DMS53 (cell line): ENCODE results near the gene GUF1.

Experiments used
- DNase-seq: peaks from one replicate; lab custom pipeline; 2025; lab: John Stamatoyannopoulos, UW

GUF1 gene, protein sequence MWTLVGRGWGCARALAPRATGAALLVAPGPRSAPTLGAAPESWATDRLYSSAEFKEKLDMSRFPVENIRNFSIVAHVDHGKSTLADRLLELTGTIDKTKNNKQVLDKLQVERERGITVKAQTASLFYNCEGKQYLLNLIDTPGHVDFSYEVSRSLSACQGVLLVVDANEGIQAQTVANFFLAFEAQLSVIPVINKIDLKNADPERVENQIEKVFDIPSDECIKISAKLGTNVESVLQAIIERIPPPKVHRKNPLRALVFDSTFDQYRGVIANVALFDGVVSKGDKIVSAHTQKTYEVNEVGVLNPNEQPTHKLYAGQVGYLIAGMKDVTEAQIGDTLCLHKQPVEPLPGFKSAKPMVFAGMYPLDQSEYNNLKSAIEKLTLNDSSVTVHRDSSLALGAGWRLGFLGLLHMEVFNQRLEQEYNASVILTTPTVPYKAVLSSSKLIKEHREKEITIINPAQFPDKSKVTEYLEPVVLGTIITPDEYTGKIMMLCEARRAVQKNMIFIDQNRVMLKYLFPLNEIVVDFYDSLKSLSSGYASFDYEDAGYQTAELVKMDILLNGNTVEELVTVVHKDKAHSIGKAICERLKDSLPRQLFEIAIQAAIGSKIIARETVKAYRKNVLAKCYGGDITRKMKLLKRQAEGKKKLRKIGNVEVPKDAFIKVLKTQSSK

DNA sequence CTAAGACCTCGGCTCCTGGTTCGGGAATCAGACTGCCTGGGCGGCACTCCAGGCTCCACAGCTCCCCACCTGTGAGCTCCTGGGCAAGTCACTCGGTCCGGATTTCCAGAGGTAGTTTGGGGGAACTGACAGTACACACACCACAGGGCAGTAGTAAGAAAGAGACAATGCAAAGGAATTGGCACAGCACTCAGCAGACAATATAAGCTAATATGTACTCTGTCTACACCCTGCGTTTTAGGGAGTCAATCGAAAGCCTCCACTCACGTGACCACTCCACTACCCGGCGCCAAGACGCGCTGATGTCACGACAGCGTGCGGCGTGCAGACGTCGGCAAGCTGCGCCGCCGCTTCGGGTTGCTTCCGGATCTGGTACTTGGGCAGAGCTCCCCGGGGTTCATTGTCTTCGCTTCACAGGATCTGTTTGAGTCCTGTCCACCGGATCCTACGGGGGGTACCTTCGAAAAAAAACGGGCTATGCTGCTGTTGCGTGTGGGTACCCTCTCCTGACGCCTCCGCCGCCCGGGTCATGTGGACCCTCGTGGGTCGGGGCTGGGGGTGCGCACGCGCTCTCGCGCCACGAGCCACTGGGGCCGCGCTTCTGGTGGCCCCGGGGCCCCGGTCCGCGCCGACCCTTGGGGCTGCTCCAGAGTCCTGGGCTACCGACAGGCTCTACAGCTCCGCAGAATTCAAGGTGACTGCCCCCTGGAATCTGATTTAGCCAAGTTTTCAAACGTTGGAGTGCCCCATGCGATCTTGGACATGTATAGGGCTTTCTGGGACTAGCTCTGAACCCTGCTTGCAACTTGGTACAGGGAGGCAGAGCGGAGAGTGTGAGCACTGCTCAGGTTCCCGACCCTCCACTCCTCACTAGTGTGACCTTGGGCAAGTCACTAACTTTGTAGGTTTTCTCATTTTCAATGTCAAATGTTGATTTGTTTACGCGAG is at the start of gene GUF1:
TSS of gene GUF1 (plus strand) at position 327 of the 948 bp plus-strand sequence. CDS start at position 530, 203 bp downstream.
- DNase-seq = peak; percentile 98

DNA sequence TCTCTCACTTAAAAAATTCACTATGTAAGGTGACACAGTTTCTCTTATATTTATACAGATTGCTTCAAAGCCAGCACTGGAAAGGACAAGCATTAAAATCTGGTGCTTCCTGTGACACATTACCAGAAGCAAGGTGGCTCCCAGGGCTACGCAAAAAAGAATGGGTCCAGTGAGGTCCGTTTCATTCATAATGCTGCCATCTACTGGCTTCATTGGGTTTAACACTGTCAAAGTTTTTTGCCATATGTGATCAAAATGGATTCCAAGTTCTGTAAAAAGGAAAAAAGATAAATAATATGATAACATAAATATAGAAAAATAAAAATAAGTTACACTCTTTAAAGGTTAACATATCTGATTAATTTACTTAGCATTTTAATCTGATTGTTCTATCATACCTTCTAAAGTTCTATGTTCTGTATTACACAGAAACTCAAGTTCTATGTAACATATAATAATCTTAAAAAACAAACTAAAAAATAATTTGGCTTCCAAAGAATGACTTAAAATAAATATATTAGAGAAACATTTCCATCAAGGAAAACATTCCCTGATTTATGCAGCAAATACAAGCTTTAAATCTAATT is 48.8 kb upstream of the GUF1 start:
- DNase-seq = peak; percentile 89

DNA sequence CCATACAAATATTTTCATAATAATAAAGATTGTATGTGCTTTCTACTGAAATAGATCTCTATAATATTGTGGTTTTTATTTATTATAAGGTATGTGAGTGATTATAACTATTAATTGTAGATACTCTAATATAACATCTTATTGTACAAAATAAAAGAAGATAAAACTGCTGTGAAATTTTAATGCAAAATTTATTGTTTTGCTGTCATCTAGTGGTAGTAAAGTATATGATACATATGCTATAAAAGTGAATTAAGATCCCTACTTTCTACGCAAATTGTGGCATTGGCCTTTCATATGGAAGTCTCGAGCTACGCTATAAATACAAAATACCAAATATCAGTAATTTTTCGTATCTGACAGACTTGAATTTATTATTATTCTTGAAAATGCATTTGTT is 46.1 kb upstream of the GUF1 start:
- DNase-seq = peak; percentile 21

DNA sequence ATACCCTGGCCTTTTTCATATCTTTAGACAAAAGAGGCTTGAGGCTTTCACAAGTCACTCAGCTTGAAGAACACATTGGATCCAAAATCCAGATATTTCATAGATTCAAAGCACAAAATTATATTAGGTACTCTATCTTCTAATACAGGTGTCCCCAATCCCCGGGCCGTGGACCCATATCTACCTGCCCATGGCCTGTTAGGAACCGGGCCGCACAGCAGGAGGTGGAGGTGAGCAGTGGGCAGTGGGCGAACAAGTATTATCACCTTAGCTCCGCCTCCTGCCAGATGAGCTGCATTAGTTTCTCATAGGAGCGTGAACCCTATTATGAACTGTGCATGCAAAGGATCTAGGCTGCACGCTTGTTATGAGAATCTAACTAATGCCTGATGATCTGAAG is 45.5 kb upstream of the GUF1 start:
- DNase-seq = no peak

DNA sequence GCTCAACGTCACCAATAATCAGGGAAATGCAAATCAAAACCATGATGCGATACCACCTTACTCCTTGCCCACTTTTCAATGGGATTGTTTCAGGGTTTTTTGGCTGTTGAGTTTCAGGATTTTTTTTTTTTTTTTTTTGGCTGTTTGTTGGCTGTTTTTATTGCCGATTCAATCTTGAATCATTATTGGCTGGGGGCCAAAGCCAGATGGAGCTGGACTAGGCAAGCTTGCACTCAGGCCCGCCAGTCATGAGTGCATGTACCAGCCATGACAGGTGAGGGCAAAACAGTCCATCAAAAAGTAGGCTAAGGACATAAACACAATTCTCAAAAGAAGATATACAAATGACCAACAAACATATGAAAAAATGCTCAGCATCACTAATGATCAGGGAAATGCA is 40.1 kb upstream of the GUF1 start:
- DNase-seq = peak; percentile 12

DNA sequence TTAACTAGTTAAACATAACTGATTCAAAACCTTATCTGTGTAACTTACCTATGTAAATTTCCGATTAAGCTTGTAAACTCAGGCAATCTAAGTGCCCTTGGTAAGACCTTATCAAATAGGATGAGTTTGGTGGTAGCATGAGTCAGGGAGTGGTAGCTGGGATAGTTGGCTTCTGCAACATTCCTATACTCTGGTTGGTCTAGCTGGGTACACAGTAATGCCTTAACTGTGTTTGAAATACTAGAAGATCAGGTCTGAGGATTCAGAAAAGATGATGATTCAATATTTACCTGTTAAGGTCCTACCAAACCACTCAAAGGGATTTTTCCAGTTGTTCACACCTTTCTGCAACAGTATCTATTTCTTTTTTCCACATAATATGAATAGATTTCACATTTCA is 32.1 kb upstream of the GUF1 start:
- DNase-seq = no peak

DNA sequence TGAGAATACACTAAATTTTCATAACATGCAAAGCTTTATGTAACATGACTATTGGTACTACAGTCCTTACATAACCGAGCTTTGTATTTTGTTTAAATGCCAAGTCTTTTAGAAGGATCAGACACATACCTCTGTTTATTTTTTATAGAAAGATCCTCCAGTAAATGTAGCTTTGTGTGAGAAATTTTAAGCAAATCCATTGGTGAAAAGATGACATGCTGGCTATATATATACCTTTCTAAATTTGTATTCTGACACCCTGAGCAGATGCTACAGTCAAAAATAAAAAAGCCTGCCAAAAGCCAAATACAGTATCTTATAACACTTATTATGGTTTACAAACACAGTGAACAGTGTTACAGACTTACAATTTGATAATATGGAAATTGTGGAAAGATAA is 26.8 kb upstream of the GUF1 start, which contains the start of gene YIPF7:
TSS of gene YIPF7 (minus strand) at position 201 of the 400 bp plus-strand sequence. CDS start 1,525 bp downstream, outside the sequence.
- DNase-seq = no peak

DNA sequence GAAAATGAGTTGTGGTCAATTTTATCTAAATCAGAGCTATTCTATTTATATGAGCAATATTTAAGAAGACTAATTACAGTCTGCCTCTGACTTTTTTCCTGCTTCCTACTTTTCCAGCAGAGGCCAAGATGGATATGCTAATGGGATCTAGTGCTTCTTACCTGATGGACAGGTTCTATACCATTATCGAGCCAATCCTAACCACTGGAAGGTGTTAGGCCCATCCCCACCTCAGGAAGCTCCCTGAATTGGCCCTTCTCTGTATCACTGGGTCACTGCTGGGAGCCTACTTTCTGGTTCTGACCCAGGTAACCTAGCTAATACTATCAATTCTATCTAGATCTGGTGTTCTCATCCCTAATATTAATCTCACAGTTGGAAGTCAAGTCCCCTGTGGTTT is 26.2 kb upstream of the GUF1 start:
- DNase-seq = no peak

DNA sequence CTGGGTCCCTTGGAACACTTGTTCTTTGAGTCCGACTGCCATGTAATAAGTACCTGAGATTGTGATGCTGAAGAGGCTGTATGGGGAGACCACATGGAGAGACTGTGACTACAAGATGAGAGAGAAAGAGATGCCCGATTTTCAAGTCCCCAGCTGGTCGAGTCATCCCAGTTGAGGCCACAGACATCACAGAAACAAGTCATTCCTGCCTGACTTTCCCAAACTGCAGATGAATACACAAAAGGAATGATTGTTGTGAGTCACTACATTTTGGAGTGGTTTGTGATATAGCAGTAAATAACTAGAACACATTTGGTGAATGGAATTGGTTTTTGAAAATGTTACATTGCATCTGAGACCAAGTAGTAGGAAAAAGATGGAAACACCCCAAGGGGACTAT is 17.8 kb upstream of the GUF1 start:
- DNase-seq = peak; percentile 21

DNA sequence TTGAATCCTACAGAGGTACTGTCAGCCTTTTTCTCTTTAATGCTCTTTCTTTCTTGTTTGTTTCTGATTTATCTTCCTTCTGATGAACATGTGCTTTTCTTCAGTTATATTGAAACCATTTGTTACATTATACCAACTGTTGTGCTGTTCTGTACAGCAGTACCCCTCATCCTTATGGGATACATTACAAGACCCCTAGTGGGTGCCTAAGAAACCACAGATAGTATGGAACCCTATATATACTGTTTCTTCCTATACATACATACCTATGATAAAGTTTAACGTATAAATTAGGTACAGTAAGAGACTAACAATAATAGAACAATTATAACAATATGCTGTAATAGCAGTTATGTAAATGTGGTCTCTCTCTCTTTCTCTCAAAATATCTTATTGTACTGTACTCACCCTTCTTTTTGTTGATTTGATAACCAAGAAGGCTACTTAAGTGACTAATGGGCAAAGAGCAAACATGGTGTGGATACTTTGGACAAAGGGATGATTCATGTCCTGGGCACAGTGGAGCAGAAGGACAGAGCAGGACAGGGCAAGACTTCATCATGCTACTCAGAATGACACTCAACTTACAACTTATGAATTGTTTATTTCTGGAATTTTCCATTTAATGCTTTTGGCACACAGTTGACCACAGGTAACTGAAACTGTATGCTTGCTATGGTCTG is 16.1 kb upstream of the GUF1 start:
- DNase-seq = peak; percentile 76

DNA sequence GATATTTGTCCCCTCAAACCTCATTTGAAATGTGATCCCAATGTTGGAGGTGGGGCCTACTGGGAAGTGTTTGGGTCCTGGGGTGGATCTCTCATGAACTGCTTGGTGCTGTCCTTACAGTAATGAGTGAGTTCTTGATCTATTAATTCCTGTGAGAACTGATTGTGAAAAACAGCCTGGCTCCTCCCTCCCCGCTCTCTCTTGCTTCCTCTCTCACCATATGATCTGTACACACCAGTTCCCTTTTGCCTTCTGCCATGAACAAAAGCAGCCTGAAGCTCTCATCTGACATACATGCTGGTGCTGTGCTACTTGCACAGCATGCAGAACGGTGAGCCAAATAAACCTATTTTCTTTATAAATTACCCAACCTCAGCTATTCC is 15.6 kb upstream of the GUF1 start:
- DNase-seq = peak; percentile 34

DNA sequence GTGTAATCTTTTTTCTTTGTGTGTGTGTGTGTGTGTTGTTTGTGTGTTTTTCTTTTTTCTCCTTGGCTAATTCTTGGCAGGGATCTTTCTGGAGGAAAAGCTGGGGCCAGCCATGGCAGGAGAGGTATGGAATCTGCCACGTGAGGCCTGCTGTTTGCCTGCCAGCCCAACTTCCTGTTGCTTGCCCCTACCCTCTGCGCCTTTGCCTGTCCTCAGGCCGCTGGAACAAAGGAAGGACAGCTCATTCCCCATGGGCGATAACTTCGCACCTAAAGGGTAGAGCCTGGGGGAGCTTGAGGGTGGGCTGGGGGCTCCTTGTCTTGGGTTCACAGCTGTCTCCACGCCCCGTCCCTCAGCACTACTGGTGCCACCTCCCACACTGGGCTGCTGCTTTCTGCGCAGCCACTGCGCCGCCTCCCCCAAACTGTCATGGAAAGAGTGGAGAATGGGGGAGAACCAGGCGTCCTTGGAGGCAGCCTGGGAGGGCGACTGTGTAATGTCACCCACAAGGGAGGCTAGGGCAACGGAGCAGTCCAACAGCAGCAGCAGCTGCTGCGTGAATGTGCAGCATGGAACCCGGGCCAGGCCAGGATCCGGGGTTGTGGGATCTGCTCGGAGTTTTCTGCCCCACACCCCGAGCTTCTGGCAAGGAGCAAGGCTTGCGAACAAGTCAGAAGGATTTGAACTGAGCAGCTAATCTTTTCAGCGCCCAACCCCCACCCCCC is 14.5 kb upstream of the GUF1 start:
- no peak for DNase-seq

DNA sequence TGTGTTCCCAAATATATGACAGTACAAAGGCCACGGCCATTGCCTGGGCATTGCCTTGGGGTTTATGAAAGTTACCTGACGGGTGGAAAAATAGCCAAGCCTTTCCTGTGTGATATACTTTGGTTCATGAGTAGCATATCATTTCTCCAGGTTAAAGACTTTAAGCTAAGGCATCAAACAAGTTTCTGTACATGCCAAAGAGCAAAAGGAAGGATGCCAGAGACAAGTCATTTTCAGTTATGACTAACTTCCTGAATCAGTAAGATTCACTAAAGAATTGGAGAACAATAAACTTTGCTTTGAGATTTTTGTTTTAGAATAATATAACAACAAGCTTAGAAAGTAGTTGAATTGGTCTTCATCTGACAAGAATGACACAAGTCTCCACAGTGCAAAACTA is 9.7 kb upstream of the GUF1 start:
- no peak for DNase-seq

DNA sequence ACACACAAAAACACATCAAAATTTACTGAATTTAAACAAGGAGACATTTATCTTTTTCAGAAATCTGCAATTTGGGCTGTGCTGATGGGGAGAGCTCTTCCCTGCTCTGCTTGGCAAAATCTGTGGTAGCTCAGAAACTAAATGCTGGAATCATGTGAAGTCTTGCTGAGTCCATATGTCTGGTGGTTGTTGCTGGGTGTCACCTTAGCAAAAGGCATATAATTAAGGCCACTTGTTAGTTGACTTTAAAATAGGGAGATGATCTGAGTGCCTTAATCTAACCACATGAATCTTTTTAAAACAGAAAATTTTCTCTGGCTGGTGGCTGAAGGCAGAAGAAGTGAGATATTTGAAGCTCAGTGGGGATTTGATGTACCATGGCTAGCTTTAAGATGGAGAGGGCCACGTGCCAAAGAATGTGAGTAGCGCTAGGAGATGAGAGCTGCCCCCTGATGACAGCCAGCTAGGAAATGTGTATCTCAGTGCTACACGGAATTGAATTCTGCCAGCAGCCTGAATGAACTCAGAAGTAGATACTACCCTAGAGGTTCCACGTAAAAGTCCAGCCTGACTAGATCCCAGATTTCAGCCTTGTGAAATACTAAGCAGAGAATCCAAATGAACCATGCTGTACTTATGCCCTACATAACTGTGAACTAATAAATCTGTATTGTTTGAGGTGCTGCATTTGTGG is 7.6 kb upstream of the GUF1 start:
- no peak for DNase-seq

DNA sequence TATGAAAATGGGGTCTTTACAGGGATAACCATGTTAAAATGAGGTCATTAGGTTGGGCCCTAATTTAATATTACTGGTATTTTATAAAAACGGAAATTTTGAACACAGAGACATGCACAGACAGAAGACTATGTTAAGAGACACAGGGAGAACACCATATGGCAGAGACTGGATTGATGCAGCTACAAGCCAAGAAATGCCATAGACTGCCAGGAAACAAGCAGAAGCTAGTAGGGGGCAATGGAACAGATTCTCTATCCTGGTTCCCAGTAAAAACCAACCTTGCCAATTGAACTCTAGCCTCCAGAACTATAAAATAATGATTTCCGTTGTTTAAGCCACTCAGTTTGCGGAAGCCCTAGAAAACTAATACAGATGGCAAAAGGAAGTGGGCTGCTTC is 6.6 kb upstream of the GUF1 start:
- DNase-seq = no peak

DNA sequence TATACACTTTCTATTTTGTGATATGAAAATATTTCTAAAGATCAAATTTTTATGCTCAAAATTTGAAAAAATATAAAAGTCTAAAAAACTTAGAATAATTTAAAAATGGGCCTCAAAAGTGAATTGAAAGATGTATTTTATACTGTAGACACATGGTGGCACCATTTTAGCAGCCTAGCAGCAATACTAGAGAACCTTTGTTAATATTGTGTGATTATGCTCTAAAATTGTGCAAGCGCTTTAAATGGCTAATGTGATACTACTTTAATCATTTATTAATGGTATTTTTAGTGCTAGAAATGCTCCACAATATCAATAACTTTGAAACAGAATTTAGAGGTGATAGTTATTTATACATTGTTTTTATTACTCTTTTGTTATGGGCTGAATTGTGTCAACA is 3.7 kb upstream of the GUF1 start:
- DNase-seq = peak; percentile 26

DNA sequence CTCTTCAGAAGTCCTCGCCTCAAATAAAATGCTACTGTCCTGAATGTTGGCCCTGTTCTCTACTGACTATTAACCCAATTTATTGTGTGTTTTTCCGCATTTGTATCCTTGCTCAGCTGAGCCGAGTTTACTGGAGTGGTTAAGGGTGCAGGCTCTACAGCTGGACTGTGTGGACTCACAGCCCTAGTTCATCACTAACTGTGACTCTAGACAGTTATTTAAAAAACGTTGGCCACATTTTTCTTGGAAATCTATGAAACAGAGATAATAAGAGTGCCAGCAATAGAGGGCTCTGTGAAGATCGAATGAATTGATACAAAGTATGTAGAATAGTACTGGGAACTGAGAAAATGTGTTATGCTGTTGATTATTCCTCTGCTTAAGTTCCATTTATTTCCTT is 2.9 kb upstream of the GUF1 start:
- DNase-seq = no peak

DNA sequence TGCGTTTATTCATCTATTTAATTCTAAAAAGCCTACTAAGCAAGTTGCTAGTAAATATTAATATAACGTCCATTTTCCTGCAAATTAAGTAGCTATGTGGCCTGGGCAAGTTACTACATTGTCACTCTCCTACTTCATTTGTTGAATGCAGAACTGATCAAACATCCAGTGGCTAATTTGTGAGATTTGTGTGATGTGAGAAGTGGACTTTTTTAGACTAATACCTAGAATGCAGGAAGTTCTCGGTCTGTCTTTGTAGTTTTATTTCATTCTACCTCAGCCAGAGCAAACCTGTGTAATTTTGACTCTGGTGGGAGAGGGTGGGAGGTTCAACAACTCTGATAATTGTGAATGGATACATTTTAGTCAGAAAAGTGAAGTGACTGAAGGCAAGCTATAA is 840 bp downstream of the GUF1 start:
- DNase-seq = no peak

DNA sequence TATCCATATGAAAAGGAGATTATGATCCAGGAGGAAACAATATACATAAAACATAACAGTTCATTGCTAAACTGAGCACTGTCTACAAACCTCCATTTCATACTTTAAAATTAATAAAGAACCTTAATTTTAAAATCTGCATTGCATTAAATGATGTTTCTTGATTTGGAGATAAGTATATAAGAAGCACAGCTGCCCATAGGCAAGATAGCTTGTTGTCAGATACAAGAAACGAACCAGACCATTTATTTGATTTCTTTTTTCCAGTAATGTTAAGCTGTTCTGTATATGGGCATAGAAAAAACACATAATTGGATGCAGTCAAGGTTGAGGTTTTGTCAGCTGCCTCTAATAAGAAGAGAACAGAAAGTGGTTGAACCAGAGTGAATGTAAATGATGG is 6.4 kb downstream of the GUF1 start:
- no peak for DNase-seq

DNA sequence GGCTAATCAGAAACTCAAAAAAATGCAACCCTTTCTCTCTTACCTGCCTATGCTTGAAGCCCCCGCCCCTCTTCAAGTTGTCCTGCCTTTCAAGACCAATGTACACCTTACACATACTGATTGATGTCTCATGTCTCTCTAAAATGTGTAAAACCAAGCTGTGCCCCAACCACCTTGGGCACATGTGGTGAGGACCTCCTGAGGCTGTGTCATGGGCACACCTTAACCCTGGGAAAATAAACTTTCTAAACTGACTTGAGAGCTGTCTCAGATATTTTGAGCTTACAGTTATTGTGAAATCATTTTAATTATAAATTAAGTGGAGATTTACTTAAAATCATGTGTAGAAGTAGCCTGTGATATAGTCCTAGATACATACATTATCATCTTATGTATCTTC is 22.2 kb downstream of the GUF1 start:
- no peak for DNase-seq
